RPMI7951 (cell line): Measurements from ENCODE around the gene EMCN. TPM values are rescaled to one million over a fixed set of nuclear protein-coding genes. Genes with fewer than 3 reads are reported as not detected.
A peak's percentile ranks its signal among the peaks of the same experiment; 100 is the strongest.
"Not testable (repeated sequence)": the region's sequence is repeated elsewhere in the genome, so short reads cannot be mapped to it uniquely, and the experiment has no call there.

ENCODE experiments used
- DNase-seq: peaks from one replicate; pipeline ENCODE4 v3.0.0-alpha.2; 2012; ENCODE audit warnings: low read depth
- total RNA-seq: library from RNA; depleted of rRNA; stranded (reverse); fragments of >200 nt; shearing (Covaris generic); gene quantifications from 2 replicates; pipeline ENCODE4 v1.2.3, GENCODE V29; 2014; rRNA removed

Gene EMCN, protein sequence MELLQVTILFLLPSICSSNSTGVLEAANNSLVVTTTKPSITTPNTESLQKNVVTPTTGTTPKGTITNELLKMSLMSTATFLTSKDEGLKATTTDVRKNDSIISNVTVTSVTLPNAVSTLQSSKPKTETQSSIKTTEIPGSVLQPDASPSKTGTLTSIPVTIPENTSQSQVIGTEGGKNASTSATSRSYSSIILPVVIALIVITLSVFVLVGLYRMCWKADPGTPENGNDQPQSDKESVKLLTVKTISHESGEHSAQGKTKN
- 0.59 TPM in 1 of 2 replicates, not detected in the other for total RNA-seq

DNA sequence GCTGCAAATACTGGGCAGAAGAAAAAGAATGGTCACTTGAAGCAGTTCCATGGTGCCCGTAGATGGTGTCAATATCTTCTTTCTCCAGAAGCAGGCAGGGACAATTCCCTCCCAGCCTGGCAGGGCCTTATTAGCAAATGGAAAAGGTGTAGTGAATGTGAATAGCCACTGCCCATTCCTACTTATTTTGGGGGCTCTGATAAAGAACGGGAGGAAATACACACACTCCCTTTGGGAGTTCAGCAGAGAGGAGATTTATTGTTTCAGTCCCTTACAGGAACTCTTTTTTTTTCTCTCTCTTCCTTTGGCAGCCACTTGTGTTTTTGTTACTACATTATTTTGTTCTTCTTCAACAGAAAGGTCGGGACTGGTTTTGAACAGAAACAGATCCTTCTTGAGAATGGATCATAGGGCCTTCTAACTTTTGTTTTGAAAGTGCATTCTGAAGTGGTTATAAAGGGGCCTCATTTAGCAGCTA lies at the start of gene EMCN:
Gene EMCN (minus strand): TSS at position 159 of the 478 bp plus-strand sequence. CDS start 108 bp downstream, at position 51.
- DNase-seq = peak; percentile 4

DNA sequence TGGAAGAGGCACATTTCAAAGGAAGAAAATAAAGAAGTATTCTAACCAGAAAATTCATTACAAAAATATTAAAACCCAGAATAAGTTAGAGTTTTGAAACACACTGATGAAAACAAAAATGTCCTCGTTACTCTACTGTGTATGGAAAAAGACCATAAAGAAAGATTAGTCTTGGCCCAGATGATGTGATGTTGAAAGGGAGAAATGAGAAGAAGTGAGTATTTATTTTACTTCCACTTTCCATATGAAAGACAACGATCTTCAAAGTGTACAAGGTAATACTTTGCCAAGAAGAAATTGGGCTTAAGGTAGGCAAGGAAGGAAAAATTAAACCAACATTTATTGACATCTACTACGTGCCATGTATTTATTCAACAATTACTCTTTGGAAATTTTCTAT lies 48.6 kb upstream of the EMCN start:
- DNase-seq = no peak

DNA sequence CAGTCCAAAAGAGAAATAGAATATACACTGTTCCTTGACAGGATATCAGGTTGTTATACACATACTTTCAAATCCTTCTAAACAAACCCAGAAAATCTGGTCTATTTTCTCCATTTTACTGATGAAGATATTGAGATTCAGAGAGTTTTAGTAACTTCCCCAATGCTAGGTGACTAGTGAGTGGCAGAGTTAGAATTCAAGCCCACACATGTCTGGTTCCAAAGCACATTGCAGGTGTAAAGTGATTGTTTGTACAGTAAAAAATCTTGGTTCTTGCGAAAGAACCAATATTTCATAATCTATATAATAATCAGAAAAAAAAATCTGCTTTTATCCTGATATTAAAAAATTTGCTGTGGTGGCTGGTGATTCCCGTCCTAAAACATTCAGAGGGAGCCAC lies 39.5 kb upstream of the EMCN start:
- no peak for DNase-seq

DNA sequence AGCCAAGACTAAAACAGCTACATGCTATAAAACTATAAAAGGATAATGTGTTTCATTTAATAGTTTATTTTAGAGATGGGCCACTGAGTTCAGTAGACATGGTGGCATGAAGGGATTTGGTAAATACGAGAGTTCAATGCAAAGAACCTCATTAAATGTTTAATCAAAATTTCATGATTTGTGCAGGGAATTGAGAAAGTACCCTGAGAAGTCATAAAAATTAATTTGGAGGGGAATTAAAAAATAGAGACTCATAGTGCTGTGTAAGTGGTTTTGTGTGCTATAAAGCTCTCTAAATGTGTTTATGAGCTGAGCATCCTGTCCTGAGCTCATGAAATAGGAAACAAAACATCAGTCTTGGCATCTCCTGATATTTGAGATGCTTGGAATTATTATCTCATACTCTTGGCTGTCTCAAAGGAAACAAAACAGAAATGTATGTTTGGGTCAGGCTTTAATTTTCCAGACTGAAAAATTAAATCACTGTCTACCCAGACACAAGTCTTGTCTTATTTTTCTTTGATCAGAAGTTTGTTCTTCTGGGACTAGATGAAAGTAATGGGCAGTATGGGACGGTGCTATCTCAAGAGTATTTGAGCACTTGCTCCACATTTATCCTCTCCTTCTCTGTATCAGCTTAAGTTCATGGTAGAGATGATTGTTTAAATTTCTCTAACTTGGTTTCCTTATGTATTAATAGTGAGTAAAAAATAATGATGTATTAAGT lies 38.0 kb upstream of the EMCN start:
- DNase-seq = no peak

DNA sequence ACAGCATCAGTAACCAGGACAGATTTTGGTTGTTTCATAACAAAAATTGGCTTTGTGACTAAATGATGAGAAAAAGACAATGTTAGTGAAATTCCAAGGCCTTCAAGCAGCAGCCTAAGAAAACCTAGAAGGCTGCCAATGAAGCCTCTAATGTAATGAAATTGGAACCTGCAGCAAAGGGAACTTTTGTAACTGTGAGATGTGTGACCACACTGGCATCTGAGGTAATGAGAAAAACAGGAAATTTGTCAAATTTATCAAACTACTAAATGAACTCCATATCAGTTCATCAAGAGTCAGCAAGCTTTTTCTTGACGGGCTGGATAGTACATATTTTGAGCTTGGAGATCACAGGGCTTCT lies 30.4 kb upstream of the EMCN start:
- no peak for DNase-seq

DNA sequence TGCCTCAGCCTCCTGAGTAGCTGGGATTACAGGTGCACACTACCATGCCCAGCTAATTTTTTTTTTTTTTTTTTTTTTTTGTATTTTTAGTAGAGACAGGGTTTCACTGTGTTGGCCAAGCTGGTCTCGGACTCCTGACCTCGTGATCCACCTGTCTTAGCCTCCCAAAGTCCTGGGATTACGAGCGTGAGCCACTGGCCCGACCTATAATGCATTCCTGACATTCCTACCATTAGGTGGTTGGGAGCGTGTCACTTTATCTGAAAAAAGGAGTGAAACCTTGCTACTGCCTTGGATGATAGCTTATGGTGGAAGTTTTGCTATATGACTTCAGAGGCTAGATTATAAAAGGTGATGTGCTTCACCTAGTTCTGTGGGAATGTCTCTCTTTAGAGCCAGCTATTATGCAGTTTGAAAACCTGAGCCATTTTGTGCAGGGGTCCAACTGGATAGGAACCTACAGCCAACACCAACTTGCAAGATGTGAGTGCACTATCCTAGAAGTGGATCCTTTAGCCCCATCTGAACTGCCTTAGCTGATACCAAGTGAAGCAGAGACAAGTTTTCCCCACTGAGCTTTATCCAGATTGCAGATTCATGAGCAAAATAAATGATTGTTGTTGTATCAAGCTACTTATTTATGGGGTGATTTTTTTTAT lies 29.8 kb upstream of the EMCN start:
- DNase-seq = no peak

DNA sequence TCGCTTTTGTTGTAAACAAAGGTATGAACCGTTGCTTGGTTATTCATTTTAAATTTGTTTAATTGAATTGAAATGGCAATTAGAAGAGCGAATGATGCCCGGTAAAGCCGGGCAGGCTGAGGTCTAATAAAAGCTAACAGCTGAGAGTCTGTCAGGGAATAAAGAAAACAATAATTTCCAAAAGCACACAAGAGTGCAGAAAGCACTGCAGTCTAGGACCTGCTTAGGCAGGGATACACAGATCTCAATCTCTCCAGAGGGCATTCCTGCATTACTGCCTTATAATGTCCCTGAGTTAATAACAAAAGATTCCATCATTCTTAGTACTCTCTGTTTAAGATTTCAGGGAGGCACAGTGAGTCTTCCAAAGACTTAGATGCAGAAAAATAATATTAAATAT lies 27.6 kb upstream of the EMCN start:
- DNase-seq = no peak

DNA sequence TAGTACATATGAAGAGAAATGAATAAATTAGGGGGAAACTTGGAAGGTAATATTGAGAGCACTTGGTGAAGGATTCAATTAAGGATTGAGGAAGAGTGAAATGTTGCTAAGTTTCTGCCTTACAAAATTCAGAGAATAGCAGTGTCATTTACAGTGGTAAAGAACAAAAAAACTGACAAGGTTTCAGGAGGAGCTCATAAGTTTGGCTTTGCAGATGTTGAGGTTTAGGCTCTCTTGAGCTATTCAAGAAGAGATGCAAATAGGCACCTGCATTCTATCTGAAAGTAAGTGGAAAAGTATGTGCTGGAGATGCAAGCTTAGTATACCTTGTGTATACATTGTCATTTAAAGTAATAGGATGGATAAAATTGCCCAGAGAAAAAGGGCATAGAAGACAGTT lies 22.3 kb upstream of the EMCN start:
- DNase-seq = no peak

DNA sequence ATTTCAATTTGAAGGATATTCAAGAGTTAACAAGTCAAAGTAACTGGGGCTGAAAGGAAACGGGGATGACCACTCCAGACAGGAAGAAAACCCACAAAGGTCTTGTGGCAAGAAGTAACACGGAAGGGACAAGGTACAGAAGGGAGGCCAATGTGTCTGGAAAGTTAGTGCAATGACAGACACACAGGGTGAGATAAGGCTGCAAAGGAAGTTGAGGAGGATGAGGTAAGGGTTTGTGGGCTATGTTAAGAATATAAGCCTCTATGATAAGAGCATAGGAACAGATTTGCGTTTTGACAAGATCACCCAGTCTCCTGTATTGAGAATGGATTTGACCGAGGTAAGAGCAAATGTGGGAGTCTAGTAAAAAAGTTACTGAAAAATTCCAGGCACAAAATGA lies 21.9 kb upstream of the EMCN start:
- no peak for DNase-seq

DNA sequence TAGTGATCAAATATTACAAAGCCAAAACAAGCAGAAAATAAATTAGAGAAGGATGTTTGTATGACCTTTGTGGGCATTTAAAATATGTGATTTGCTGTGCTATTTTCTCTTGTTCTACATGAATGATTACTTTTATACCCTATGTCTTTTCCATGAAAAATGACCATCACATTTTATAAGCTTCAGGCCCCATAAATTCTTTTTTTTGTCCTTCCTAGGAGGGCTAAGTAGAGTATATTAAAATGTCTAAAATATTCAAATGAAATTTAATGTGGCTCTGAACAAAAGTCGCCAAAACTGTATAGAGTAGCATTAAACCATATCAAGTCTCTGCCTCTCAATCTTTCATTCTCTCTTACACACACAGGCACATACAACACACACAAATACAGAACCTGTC lies 15.9 kb upstream of the EMCN start:
- no peak for DNase-seq

DNA sequence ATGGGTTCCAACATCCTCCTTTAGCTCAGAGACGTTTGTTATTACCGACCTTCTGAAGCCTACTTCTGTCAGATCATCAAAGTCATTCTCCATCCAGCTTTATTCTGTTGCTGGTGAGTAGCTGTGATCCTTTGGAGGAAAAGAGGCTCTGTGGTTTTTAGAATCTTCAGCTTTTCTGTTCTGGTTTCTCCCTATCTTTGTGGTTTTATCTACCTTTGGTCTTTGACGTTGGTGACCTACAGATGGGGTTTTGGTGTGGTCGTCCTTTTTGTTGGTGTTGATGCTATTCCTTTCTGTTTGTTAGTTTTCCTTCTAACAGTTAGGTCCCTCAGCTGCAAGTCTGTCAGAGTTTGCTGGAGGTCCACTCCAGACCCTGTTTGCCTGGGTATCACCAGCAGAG lies 12.3 kb upstream of the EMCN start:
- DNase-seq = not testable (repeated sequence)

DNA sequence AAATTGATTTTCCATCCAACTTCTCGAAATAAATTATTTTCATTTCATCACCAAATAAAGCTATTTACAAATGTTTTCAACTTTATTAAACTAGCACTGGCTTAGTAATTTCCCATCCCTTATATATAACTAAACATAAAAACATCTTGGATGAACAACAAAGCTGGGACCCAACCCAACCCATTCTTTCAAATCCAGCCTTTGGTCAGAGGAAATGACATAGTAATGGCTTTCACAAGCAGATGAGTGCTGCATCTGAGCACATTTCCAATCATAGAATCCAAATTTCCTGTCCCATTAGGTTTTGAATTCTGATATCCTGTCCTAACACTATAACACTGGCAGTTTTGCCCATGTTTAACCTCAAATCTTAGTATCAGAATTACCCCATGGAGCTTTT lies 7.9 kb upstream of the EMCN start:
- DNase-seq = no peak

DNA sequence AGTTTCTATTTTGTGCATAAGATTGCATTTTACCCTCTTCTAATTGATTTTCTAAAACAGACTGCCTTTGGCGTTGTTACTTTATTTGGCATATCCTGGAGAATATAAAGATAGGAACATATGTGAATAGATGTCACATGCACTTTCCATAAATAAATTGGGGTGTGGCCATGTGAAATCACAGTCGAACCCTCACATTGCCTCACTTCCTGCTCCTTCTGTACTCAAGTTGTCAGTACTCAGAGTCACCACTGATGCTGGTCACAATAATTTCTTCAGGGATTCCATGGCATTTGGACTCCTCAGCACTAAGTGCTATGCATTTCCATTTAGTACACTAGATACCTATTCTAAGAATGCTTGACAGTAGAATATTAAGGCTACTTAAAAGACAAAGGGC lies 1.4 kb upstream of the EMCN start:
- DNase-seq = peak; percentile 3

DNA sequence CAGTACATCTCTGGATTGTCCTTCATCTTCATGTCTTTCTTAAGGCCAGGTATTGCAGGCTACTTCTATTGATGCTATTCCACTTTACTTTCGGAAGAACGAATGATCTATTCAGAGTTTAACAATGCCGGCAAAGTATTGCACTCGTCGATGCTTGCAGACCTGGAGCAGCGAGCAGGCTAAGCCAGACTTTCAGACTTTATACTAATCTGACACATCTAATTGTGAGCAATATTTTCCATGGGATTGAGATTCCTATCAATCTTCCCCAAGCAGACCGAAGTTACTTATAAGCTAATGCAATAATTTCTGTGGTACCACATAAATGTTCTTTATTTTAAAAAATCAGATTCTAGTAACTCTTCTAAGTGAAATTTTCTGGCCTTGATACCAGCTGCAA lies 1.6 kb downstream of the EMCN start:
- DNase-seq = no peak

DNA sequence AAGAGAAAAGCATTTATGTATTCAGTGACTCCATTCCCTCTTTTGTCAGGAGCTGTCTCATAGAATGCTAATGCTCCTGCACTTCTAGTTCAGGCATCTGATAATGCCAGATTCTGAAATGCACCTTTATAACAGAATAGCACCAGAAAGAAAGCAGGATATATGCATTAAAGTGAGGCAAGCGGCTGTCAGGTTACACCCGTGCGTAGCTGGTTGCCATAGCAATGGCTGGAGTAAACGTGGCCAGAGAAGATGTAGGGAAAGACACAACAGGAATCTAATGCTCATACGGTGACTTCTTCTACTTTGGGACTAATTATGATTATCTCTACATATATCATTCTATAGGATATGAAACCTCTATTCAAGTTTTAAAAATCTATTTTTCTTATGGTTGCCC lies 5.9 kb downstream of the EMCN start:
- DNase-seq = no peak

DNA sequence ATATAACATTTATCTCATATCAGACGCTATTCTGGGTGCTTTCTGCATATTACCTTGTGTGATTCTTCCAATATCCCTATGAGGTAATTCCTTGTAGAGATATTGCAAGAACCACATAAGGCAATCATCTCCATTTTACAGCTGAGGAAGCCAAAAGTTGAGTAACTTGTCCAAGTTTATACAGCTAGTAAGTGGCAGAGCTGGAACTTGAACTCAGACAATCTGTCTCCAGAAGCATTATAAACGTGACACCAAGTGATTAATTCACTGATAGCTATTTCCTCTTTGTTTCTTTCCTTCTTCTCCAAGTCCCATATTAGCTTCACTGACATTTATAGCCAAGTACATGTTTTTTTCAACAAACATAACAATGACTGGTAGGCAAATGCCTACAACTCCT lies 7.3 kb downstream of the EMCN start:
- no peak for DNase-seq

DNA sequence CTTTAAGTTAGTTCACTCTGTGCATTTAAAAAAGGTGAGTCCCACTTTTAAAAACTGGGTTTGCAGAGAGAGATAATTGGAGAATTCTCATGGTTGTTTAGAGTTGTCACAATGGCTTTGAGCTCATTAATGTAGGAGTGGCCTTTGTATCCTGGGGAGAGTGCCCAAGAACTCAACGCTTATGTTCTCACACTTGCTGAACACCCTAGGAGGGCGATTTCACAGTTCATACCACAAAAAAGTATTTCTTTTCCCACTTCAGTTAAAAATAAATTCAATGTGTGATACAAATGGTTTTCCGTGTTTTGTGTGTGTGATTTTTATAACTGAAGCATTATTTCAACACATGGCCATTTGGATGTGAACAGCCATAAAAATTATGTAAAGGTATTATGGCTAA lies 8.4 kb downstream of the EMCN start:
- DNase-seq = no peak

DNA sequence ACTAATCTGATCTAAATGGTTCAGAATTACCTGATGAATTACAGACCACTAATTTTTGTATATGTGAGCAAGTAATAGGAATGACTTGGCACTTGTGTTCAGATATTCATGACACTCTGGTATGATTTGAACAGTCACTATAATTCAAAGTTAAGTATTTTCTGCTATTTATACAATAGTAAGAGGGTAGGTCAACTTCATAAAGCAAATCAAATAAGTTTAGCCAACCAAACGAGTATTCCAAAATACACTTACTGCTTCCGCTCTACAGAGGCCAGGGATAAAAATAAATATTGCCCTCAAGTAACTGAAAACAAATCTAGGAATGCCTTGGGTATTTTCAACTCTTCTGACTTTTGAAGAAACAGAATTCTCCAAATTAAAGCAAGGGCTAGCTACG lies 9.1 kb downstream of the EMCN start:
- DNase-seq = no peak

DNA sequence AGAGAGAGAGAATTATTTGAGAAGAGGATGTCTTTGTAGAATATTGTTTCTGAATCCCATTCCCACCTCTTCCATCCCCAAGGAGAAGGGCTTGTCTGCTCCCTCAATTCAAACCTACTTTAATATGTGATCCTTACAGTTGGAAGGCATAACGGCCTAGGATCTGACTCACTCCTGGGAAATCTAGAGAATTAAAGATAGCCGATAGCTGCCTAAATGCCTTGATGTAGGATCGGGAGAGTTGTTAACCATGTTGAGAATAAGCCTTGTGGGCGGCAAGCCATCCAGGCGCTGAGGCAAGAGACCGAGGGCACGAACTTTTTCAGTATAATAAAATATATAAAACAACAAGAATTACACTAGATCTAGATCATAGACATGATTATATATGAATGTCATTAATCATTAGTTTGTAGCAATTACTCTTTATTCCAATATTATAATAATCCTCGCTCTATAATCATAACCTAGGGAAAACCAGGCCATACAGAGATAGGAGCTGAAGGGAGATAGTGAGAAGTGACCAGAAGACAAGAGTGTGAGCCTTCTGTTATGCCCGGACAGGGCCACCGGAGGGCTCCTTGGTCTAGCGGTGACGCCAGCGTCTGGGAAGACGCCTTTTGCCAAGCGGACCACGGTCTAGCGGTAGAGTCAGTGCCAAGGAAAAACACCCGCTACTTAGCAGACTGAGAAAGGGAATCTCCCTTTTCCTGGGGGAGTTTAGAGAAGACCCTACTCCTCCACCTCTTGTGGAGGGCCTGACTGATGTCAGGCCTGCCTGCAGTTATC lies 13.5 kb downstream of the EMCN start:
- DNase-seq = no peak

DNA sequence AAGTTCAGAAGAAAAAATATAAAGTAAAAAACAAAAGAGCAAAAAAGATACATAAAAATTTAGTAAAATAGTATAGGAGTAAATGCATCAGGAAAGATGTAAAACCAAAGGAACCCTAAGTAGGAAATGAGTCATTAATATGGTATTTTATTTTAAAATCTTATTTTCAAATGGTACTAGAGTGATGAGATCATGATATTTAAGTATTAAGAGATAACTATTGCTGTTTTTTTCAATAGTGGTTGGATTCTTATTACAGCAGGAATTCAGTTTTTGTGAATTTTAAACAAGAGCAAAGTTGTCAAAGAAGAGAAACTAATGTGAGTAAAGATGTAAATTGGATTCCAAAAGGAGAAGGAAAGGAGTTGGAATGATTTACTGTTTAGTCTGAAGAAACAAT lies 20.0 kb downstream of the EMCN start:
- no peak for DNase-seq

DNA sequence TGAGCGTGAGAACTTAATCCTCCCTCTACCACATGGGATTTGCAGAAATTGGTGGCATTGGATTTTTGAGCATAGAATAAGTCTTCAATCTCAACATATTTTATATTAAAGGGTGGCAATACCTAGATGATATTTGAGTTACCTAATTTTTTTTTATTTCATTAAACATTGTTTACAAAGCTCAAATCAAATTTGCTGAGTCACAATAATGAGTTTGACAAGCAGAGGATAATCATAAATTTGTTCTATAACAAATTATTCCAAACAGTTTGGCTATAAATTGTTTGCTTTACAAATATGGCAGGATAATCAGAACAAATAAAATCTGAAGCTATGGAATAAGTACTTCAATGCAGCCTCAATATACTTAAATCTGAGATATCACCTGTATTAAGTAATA lies 22.7 kb downstream of the EMCN start:
- DNase-seq = no peak

DNA sequence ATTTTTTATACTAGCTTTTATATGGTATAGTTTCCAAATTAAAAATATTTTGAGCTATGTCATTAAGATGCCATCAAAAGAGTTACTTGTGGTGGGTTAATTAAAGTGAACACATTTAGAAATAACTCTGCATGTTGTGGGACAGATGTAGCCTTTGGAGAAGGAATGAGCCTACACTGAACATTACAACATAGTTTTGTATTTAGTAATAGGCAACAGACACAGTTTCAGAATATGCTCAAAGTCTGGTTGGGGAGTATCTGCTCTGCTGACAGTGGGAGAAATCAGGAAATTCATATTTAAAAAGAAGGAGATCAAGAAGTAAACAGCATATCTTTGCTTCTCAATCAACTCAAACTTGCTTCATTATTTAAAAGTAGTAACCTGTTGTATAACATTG lies 23.7 kb downstream of the EMCN start:
- DNase-seq = no peak
